Liver (tissue), 9 donors: Measurements from ENCODE around the gene PANK1. TPM values are rescaled to one million over a fixed set of nuclear protein-coding genes. Genes with fewer than 3 reads are reported as not detected.

Experiments
- DNase-seq: peaks from one replicate; pipeline ENCODE4 v3.0.0-alpha.2; 2017; ENCODE audit warnings: low spot score
- H3K27ac ChIP-seq, 2 donors: one replicate each; pipeline ENCODE4 v1.7.0; 2013; ENCODE audit warnings: inconsistent platforms in 2 of 2, low read length in 2 of 2, control low read depth in 1 of 2, low read depth in 1 of 2, mild to moderate bottlenecking in 1 of 2
- H3K27me3 ChIP-seq, 4 donors: one replicate each; pipeline versions ENCODE4 v1.6.1 to v1.7.0; 2013; ENCODE audit warnings: low read length in 3 of 4, inconsistent platforms in 1 of 4, mild to moderate bottlenecking in 1 of 4, moderate library complexity in 1 of 4; ENCODE audit not compliant: control insufficient read depth in 4 of 4, insufficient read depth in 4 of 4
- H3K36me3 ChIP-seq, 4 donors: one replicate each; pipeline versions ENCODE4 v1.6.1 to v1.7.0; 2013; ENCODE audit warnings: low read length in 3 of 4, mild to moderate bottlenecking in 3 of 4, low read depth in 1 of 4, moderate library complexity in 1 of 4; ENCODE audit not compliant: control insufficient read depth in 4 of 4, insufficient read depth in 3 of 4
- H3K4me1 ChIP-seq, 4 donors: one replicate each; pipeline versions ENCODE4 v1.6.1 to v1.7.0; 2013; ENCODE audit warnings: low read length in 3 of 4, mild to moderate bottlenecking in 3 of 4, moderate library complexity in 1 of 4; ENCODE audit not compliant: control insufficient read depth in 4 of 4, insufficient read depth in 4 of 4
- H3K4me3 ChIP-seq, 3 donors: one replicate each; pipeline versions ENCODE4 v1.6.1 to v1.7.0; 2013; ENCODE audit warnings: low read length in 3 of 3, control low read depth in 1 of 3, low read depth in 1 of 3, mild to moderate bottlenecking in 1 of 3
- H3K9ac ChIP-seq, 2 donors: one replicate each; pipeline ENCODE4 v1.7.0; 2013; ENCODE audit warnings: low read length in 2 of 2, mild to moderate bottlenecking in 2 of 2, moderate library complexity in 2 of 2, control low read depth in 1 of 2, low read depth in 1 of 2
- H3K9me3 ChIP-seq, 4 donors: one replicate each; pipeline versions ENCODE4 v1.6.1 to v1.7.0; 2013; ENCODE audit warnings: low read length in 3 of 4; ENCODE audit not compliant: control insufficient read depth in 4 of 4
- ATF3 ChIP-seq: IDR thresholded peaks from 2 replicates; pipeline ENCODE4 v1.6.1; 2016; ENCODE audit warnings: antibody characterized with exemption
- CTCF ChIP-seq: fragments of 150-350 bp; IDR thresholded peaks from 2 replicates; pipeline ENCODE4 v1.5.1; 2017; ENCODE audit warnings: improper control_type of control experiment, low read depth, low read length; ENCODE audit not compliant: missing input control
- EGR1 ChIP-seq, 2 donors: IDR thresholded peaks; 2 replicates each; pipeline ENCODE4 v1.6.1; 2016 to 2018; ENCODE audit warnings: antibody characterized with exemption in 2 of 2, low read depth in 2 of 2
- FOXA2 ChIP-seq: IDR thresholded peaks from 2 replicates; pipeline ENCODE4 v1.6.1; 2016; ENCODE audit warnings: antibody characterized with exemption
- GABPA ChIP-seq, 2 donors: IDR thresholded peaks in 1 of 2; conservative IDR thresholded peaks in 1 of 2; 2 replicates each; pipeline ENCODE4 v1.6.1; 2016; ENCODE audit warnings: antibody characterized with exemption in 2 of 2, mild to moderate bottlenecking in 1 of 2, moderate library complexity in 1 of 2
- HNF4A ChIP-seq, 2 donors: conservative IDR thresholded peaks; 2 replicates each; pipeline ENCODE4 v1.6.1; 2016; ENCODE audit warnings: antibody characterized with exemption in 2 of 2, mild to moderate bottlenecking in 2 of 2
- HNF4G ChIP-seq: IDR thresholded peaks from 2 replicates; pipeline ENCODE4 v1.6.1; 2016; ENCODE audit warnings: antibody characterized with exemption
- JUND ChIP-seq, 2 donors: IDR thresholded peaks; 2 replicates each; pipeline ENCODE4 v1.6.1; 2016; ENCODE audit warnings: antibody characterized with exemption in 2 of 2
- MAX ChIP-seq: IDR thresholded peaks from 2 replicates; pipeline ENCODE4 v1.6.1; 2016; ENCODE audit warnings: antibody characterized with exemption
- NR2F2 ChIP-seq: IDR thresholded peaks from 2 replicates; pipeline ENCODE4 v1.6.1; 2016; ENCODE audit warnings: antibody characterized with exemption
- RAD21 ChIP-seq, 2 donors: IDR thresholded peaks; 2 replicates each; pipeline ENCODE4 v1.6.1; 2016; ENCODE audit warnings: antibody characterized with exemption in 2 of 2, mild to moderate bottlenecking in 2 of 2
- REST ChIP-seq: IDR thresholded peaks from 2 replicates; pipeline ENCODE4 v1.6.1; 2016; ENCODE audit warnings: antibody characterized with exemption, mild to moderate bottlenecking
- RXRA ChIP-seq, 2 donors: IDR thresholded peaks; 2 replicates each; pipeline ENCODE4 v1.6.1; 2017 to 2018; ENCODE audit warnings: antibody characterized with exemption in 2 of 2, mild to moderate bottlenecking in 1 of 2
- SP1 ChIP-seq: IDR thresholded peaks from 2 replicates; pipeline ENCODE4 v1.6.1; 2018; ENCODE audit warnings: antibody characterized with exemption, mild to moderate bottlenecking
- TAF1 ChIP-seq: conservative IDR thresholded peaks from 2 replicates; pipeline ENCODE4 v1.6.1; 2016; ENCODE audit warnings: antibody characterized with exemption, mild to moderate bottlenecking
- YY1 ChIP-seq: IDR thresholded peaks from 2 replicates; pipeline ENCODE4 v1.6.1; 2016; ENCODE audit warnings: antibody characterized with exemption, mild to moderate bottlenecking
- ZBTB33 ChIP-seq: IDR thresholded peaks from 2 replicates; pipeline ENCODE4 v1.6.1; 2016; ENCODE audit warnings: antibody characterized with exemption
- WGBS: extraction: QIAGEN DNeasy Blood & Tissue Kit; methylation state at CpG from one replicate; pipeline ENCODE4 v1.1.7; 2013; 5-methylcytosine and 5-hydroxymethylcytosine counted together
- polyA plus RNA-seq, 2 donors: library from polyadenylated mRNA; stranded (reverse) in 1 of 2; unstranded in 1 of 2; fragments of 200-250 nt in 1 of 2; fragments of >200 nt in 1 of 2; fragmentation: Nextera tagmentation in 1 of 2; extraction: Ambion mirVana in 1 of 2; gene quantifications; one replicate each; pipeline versions ENCODE4 v1.2.1 to v1.2.3, GENCODE V29; 2013 to 2015
- total RNA-seq, 2 donors: library from RNA; depleted of rRNA; stranded (reverse); fragments of >200 nt; gene quantifications; one replicate each; pipeline ENCODE4 v1.2.3, GENCODE V29; 2014
- donor health status: healthy.
- donor health status: healthy.
- donor health status: healthy.
- donor health status: healthy.
- donor health status: healthy.

PANK1 gene
- total and polyA plus RNA-seq, 4 donors, result 30.0 to 105 (median 44.7) TPM

GRCh38 chr10:89644691-89644966 is 413 bp downstream of the PANK1 start:
- under 1% methylated on average over 35 of the region's 35 CpGs for WGBS
- H3K9me3 ChIP-seq, result no peaks in the 10 kb centered on the region
- peaks cover 0 to 45% (median 20%) of the 10 kb centered on the region in 4 donors for H3K4me1 ChIP-seq
- no peaks in the 10 kb centered on the region for H3K36me3 ChIP-seq
- TF ChIP-seq NR2F2 (no peak), SP1 (no peak), GABPA (IDR thresholded peaks at IDR 0.05 in 1 of 2, conservative IDR thresholded peaks at IDR 0.05 in 1 of 2) (no peak), MAX (no peak), ATF3 (no peak), TAF1 (no peak), FOXA2 (no peak), YY1 (no peak), ZBTB33 (no peak), CTCF (no peak), EGR1 (IDR thresholded peaks at IDR 0.05; ENCODE audit: low read depth in 2 of 2) (no peak), HNF4A (conservative IDR thresholded peaks at IDR 0.05) (no peak), JUND (IDR thresholded peaks at IDR 0.05) (no peak), RXRA (IDR thresholded peaks at IDR 0.05) (no peak), RAD21 (IDR thresholded peaks at IDR 0.05) (no peak)
- H3K27ac ChIP-seq, result peak overlapping the region; percentile 76 to 90
- peak overlapping the region; percentile 82 to 86 (median 85) for H3K4me3 ChIP-seq
- no peak for DNase-seq
- no peaks in the 10 kb centered on the region for H3K27me3 ChIP-seq
- H3K9ac ChIP-seq, result peak overlapping the region; percentile 80 to 87

GRCh38 chr10:89643812-89644690 is 991 bp downstream of the PANK1 start:
- H3K27me3 ChIP-seq, result no peaks in the 10 kb centered on the region
- peaks cover 0 to 1% (median 0%) of the 10 kb centered on the region in 4 donors for H3K36me3 ChIP-seq
- DNase-seq, result peak; percentile 83
- H3K4me3 ChIP-seq, result peak overlapping the region; percentile 82 to 86 (median 85)
- peaks cover 0 to 51% (median 21%) of the 10 kb centered on the region in 4 donors for H3K4me1 ChIP-seq
- peak overlapping the region; percentile 80 to 95 for H3K9ac ChIP-seq
- peak overlapping the region; percentile 76 to 90 for H3K27ac ChIP-seq
- no peaks in the 10 kb centered on the region for H3K9me3 ChIP-seq
- WGBS, result under 1% methylated on average over 49 of the region's 49 CpGs
- TF ChIP-seq JUND (IDR thresholded peaks at IDR 0.05), result peak; percentile 58 to 70
- TF ChIP-seq RAD21 (IDR thresholded peaks at IDR 0.05), result peak; percentile 40 to 53
- TF ChIP-seq SP1, result peak; percentile 87
- peak; percentile 84 for TF ChIP-seq YY1
- peak; percentile 96 for TF ChIP-seq REST
- peak; percentile 69 to 71 for TF ChIP-seq HNF4A (conservative IDR thresholded peaks at IDR 0.05)
- no peak for TF ChIP-seq HNF4G
- peak; percentile 98 for TF ChIP-seq TAF1
- TF ChIP-seq NR2F2, result no peak
- no peak for TF ChIP-seq CTCF
- TF ChIP-seq ATF3, result no peak
- peak in 1 of 2 donors; percentile 31 for TF ChIP-seq EGR1 (IDR thresholded peaks at IDR 0.05; ENCODE audit: low read depth in 2 of 2)
